RWPE1 (cell line): ENCODE data around the gene ZNF638.

Experiments used
- CTCF ChIA-PET: fragments of 350-600 bp; sonication (Branson Sonifier 250); formaldehyde crosslinking; extraction: SDS; loops from one replicate; lab custom pipeline; 2021; lab: Yijun Ruan, JAX
- POLR2A ChIA-PET: fragments of 400-600 bp; formaldehyde crosslinking; extraction: SDS; loops from one replicate; lab custom pipeline; 2020; ENCODE audit warnings: antibody characterized with exemption; ENCODE audit not compliant: low non-redundant PET; lab: Yijun Ruan, JAX
- DNase-seq: peaks from one replicate; pipeline ENCODE4 v3.0.0; 2012; ENCODE audit warnings: low spot score
- H3K27ac ChIP-seq: fragments of 450-650 bp; 2 replicates; pipeline ENCODE4 v1.5.1; 2017
- CTCF ChIP-seq: fragments of 450-650 bp; conservative IDR thresholded peaks from 2 replicates; pipeline ENCODE4 v1.5.1; 2017; ENCODE audit warnings: low read depth, mild to moderate bottlenecking

Gene ZNF638

DNA sequence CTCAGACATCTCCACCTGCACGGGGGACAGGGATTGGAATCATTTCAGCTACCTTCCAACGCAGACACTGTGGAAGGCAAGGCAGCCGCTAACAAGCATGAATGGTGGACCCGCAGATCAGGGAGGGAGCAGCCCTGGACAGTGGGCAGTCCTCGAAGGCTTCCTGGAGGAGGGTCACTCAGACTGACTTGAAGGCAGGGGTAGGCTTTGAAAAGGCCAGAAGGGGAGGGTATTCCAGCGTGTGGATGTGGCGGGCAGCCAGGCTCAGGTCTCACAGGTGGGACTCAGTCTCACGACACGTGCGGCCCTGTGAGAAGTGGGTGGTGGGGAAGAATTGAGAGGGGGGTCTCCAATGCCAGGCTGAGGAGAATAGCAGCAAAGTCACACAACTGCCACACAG lies 151.7 kb downstream of the ZNF638 start:
- POLR2A ChIA-PET, result no interaction called here
- no peak overlapping the region for H3K27ac ChIP-seq
- DNase-seq, result no peak
- TF ChIP-seq CTCF, result no peak
- CTCF ChIA-PET, result no interaction called here

DNA sequence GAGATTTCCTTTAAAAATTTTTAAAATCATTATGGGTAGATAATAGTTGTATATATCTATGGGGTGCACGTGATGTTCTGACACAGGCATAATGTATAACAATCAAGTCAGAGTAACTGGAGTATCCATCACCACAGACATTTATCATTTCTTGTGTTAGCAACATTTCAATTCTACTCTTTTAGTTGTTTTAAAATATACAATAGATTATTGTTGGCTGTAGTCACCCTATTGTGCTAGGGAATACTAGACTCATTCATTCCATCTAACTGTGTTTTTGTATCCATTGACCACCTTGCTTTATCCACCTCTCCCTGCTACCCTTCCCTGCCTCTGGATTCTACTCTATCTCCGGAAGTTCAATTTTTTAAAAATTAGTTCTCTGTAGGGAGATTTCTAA lies 152.8 kb downstream of the ZNF638 start:
- CTCF ChIA-PET, result no interaction called here
- H3K27ac ChIP-seq, result no peak overlapping the region
- POLR2A ChIA-PET, result no interaction called here
- no peak for TF ChIP-seq CTCF
- no peak for DNase-seq
